Glomerular visceral epithelial cell (primary cell): Measurements from ENCODE around the gene AOC1.
A peak's percentile ranks its signal among the peaks of the same experiment; 100 is the strongest.
"Not testable (repeated sequence)": the region's sequence is repeated elsewhere in the genome, so short reads cannot be mapped to it uniquely, and the experiment has no call there.

Experiments
- DNase-seq: peaks from one replicate; pipeline ENCODE4 v3.0.0-alpha.2; 2016; ENCODE audit errors: extremely low spot score

The AOC1 gene

GRCh38 chr7:150897502-150898474 lies 45.5 kb downstream of the AOC1 start:
- DNase-seq, result peak; percentile 3

DNA sequence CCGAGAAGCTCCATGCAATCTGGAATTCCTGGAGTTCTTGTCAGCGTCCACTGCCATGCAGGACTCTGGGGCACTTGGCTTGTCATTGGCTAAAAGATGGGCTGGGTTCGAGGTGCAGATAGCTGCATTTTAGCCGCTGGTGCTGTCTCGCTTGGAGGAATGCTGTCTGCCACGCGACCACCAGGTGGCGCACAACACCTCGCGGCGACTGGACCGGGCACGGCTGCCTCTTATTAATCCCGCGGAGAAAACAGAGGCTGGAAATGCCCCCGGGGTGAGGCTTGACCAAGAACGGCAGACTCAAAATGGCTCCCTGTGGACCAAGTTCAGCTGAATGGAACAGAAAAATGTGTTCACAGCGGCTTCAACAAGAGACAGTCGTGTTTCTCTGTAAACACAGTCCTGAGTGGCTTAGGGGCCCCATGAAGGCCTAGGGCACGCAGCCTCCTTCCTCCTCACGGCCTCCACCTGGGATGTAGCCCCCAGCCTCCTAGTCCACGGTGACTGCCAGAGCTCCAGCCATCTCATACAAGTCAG lies 46.2 kb downstream of the AOC1 start:
- peak; percentile 63 for DNase-seq

DNA sequence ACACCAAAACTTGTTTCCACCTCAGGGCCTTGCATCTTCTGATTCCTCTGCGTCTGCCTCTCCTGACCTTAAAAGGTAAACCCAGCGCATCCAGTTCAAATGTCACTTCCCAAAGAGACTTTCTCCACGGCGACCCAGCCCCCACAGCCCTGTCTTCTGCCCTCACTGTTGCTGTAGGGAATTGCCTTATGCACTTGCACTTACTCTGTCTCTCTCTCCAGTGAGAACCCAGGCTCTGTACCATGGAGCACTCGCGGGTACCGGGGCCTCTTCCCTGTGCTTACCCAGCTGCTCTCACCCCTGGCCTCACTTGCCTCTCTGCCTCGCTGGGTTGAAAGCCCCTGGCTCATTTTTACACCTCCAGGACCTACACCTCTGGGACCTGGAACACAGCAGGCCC lies 48.4 kb downstream of the AOC1 start:
- no peak for DNase-seq

DNA sequence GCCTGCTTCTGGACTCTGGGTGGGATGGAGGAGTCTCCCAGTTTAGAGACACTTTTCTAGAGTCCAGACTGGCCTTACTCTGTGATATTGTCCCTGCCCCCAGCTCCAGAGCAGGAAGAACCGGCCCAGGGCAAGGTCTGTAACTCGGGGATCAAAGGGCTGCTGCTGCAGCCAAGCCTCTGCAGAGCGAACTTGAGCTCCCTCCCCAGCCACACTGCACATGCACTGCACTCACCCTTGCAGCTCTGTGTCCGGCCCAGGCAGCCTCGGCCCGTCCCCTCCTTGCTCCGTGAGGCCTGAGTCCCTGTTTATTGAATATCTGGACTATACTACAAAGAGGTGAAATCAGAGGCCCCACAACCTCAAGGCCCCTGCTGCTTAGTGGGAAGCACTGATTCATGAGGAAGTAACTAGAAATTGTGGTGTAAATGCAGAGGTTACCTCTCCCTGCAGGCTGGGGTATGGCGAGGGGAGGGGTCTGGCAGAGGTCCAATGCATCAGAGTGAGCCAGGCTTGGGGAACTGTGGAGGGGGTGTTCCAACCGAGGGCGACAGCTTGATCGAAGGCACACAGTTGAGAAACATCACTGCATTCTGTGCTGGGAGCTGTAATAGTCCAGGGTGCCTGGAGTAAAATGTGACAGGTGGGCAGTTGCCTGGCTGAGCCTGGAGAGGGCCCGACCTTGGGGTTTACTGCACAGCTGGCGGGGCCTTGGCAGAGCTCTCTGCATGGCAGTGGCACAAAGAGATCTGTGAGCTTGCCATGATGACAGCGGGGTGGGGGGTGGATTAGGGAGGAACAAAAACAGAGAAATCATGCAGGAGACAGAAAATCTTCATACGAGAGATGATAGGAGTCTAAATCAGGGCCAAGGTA lies 49.1 kb downstream of the AOC1 start:
- DNase-seq, result no peak

DNA sequence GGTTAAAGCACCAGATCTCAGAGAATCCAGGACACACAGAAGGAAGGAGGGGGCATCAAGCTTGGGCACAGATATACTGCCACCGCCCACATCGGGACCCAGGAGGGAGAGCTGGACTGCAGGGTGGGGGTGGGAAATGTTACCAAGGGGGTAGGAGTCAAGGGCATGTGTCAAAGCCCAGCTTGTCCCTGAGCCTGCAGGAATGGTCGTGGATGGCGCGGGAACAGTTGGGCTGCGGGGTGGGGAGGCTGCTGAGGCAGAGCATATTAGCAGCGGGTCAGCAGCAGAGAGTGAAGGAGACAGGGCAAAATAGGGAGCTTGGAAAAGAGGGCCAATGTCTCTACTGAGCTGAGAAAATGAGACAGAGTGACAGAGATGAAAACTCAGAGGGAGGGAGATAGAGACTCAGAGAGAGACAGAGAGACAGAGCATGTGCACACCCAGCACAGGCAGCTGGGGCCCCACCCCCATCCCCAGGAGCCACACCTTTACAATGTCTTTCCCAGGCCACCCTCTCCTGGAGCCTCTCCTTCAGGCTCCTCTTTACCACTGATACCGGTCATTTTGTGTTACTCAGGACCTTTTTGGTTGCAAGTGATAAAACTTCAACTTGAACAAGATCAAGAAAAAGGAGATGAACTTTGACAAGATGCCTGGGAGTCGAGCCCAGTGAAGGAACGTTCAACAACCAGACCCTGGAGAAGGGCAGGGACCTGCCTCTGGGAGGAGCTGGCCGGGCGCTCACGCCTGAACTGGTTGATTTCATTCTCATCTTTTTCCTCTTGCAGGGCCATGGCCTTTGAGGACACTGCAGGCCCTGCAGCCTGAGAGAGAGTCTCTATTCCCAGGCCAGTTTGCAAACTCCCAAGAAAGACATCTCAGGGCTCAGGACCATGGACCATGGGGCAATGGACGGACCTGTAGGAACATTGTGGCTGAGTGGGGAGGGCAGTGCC lies 50.0 kb downstream of the AOC1 start:
- no peak for DNase-seq

GRCh38 chr7:150903606-150904005 lies 51.3 kb downstream of the AOC1 start:
- peak; percentile 21 for DNase-seq

DNA sequence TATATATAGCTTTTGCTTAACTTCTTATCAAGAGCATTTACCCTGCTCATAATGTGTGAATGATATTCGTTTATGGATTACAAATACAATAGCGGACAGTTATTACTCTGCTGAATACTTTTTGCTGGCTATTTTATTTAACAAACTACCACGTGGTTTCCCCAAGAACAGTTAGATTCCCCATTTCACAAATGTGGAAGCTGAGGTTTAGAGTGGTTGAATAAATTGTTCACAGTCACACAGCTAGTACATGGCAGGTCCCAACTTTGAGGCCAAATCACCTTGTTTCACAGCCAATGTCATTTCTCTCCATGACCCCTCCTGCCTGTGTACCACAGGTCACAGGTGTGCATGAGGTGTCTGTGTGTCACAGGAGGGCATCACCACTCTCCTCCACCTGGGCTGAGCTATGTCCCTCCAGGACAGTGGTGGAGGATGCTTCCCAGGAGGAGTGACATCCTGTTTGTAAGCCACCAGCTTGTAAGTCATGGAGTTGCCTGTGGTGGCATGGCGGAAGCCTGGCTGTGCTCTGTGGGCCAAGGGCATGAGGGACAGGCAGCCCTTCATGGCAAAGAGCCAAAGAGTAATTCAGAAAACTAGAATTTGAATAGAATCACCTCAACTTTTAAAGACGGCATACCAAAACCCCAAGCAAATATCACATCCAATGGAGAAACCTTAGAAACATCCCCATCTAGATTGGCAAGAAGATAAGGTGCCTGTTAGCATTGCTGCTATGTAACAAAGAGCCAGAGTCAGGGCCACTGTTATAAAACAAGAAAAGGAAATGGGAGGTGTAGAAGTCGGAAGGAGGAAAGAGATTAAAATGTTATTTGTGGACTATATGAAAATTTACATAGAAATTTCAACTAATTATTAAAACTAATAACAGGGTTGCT lies 51.9 kb downstream of the AOC1 start:
- no peak for DNase-seq

DNA sequence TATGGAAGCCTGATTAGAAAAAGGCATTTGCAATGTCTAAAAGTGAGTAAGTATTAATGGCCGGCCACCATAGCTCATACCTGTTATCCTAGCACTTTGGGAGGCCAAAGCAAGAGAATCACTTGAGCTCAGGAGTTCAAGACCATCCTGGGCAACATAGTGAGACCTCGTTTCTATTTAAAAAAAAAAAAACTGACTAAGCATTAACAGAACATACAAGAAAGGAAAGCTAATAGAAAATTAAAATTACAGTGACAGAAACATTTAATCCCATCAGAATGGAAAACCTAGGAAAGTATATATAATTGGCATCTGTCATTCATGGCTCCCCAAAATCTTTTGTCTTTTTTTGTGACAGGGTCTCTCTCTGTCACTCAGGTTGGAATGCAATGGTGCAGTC lies 55.9 kb downstream of the AOC1 start:
- no peak for DNase-seq

DNA sequence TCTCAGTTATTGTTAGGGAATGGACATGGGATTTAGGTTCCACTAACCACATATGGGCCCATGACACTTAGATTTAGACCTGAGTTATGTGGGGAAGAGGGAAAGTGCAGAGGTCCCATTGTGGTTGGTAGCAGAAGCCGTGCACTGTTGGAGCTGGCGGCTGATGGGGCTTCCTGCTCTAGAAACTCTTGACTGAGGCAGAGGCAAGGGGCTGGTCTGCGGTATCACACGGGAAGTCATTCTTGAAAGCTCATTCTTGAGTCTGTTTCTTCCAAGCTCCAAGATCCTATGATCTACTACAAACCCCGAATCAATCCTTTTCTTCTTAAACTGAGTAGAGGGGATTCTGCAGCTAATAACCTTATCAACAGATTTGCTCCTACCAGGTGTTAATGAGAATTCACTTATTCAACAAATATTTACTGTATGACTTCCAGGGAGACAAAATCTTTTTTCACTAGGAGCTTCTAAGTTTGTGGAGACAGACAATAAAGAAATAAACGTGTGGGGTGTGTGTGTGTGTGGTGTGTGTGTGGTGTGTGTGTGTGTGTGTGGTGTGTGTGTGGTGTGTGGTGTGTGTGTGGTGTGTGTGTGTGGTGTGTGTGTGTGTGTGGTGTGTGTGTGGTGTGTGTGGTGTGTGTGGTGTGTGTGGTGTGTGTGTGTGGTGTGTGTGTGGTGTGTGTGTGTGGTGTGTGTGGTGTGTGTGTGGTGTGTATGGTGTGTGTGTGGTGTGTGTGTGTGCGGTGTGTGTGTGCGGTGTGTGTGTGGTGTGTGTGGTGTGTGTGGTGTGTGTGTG lies 57.1 kb downstream of the AOC1 start:
- no peak for DNase-seq

DNA sequence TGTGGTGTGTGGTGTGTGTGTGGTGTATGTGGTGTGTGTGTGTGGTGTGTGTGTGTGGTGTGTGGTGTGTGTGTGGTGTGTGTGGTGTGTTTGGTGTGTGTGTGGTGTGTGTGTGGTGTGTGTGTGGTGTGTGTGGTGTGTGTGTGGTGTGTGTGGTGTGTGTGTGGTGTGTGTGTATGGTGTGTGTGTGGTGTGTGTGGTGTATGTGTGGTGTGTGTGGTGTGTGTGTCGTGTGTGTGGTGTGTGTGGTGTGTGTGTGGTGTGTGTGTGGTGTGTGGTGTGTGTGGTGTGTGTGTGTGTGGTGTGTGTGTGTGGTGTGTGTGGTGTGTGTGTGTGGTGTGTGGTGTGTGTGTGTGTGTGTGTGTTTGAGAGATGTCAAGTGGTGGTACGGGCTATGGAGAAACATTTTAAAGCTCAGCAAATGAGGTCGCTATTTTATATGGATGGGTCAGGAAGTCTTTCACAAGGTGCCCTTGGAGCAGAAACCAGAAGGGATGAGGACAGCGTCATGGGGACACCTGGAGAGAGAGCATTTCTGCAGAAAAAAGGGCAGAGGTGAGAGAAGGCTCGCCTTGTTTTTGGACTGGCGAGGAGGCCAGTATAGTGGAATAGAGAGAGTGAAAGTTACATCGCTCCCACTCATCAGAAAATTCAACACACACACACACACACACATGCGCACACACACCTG lies 58.1 kb downstream of the AOC1 start:
- not testable (repeated sequence) for DNase-seq

- DNase-seq, result no peak
Observed at GRCh38 chr7:150910996-150911422, 58.7 kb downstream of the AOC1 start.
